AG09309 (cell line): ENCODE results near the gene ANTXR2.

ENCODE experiments used
- DNase-seq: peaks from one replicate; pipeline ENCODE4 v3.0.0-alpha.2; 2010; ENCODE audit warnings: low read depth
- H3K4me3 ChIP-seq: 2 replicates; pipeline ENCODE4 v1.5.1; 2011; ENCODE audit warnings: mild to moderate bottlenecking, low read depth, low read length, moderate library complexity; ENCODE audit not compliant: control insufficient read depth
- TF ChIP-seq, protein P1 (sequence below): IDR thresholded peaks from 2 replicates; pipeline ENCODE4 v1.5.1; 2011; ENCODE audit warnings: mild to moderate bottlenecking, low read depth, low read length, inconsistent platforms; ENCODE audit not compliant: insufficient read depth, control insufficient read depth; ENCODE audit errors: missing control alignments

The ANTXR2 gene

DNA sequence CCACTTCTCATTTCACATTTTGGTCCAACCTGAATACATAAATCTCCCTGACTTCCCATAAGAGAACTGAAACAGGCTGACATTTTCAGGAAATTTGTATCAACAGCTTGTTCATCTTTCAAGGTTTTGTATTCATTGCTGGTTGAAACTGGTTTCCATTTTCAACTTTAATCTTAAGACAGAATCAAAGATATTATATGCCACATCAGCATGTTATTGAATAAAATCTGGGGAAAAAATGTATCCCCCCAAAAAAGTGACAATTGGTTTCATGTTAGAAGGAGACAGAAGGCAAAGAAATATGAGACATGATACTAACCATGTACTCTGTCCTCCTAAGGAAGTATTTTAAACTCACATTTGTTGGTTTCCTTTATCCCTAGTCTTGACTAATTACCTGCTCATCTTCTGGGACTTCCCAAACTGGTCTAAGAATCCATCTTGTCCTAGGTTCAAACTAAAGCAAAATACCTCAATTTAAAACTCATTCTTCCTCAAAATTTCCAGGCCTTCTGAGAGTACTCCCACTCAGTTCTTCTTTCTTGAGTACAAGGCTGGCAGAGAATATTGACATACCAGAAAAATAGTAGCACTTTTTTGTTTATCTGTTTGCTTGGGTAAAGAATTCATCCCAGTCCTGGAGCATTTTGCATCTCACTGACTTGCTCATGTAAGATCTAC is 3.1 kb upstream of the ANTXR2 start:
- TF ChIP-seq, protein P1, sequence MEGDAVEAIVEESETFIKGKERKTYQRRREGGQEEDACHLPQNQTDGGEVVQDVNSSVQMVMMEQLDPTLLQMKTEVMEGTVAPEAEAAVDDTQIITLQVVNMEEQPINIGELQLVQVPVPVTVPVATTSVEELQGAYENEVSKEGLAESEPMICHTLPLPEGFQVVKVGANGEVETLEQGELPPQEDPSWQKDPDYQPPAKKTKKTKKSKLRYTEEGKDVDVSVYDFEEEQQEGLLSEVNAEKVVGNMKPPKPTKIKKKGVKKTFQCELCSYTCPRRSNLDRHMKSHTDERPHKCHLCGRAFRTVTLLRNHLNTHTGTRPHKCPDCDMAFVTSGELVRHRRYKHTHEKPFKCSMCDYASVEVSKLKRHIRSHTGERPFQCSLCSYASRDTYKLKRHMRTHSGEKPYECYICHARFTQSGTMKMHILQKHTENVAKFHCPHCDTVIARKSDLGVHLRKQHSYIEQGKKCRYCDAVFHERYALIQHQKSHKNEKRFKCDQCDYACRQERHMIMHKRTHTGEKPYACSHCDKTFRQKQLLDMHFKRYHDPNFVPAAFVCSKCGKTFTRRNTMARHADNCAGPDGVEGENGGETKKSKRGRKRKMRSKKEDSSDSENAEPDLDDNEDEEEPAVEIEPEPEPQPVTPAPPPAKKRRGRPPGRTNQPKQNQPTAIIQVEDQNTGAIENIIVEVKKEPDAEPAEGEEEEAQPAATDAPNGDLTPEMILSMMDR: no peak
- no peak overlapping the region for H3K4me3 ChIP-seq
- DNase-seq: no peak

DNA sequence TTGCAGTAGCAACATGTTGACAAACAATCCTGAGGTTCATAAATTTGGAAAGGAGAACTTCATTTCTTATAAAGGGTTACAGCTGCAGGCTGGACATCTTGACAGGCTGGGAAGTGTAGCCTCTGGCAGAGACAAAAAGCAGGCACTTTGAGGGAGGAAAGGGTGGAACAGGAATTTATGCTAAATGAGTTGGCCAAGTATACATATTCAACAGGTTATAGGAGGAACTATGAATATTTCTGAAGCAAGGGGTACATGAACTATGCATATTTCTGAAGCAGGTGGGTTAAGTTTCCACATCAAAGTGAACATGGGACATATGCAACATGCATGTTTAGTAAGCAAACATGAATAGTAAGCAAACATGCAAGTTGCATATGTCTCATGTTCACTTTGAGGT is 1.6 kb upstream of the ANTXR2 start:
- TF ChIP-seq, protein P1: no peak
- DNase-seq: no peak
- H3K4me3 ChIP-seq: no peak overlapping the region

DNA sequence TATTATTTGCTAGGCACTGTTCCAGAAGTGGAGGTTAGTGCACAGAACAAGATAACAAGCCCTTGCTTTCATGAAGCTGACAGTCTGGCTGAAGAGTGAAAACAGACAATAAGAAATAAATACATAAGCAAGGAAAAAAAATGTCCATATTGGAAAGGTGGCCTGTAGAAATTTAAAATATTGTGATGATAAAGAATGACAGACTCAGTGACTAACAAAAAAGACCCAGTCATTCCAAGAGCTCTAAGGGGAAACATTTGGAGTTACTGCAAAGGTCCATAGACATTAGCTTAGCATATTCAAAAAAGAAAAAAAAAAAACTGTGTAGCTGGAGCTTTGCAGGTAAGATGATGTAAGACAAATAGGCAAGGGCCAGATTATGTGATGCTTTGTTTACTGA is 1.0 kb upstream of the ANTXR2 start:
- H3K4me3 ChIP-seq: no peak overlapping the region
- DNase-seq: no peak
- TF ChIP-seq, protein P1: no peak

DNA sequence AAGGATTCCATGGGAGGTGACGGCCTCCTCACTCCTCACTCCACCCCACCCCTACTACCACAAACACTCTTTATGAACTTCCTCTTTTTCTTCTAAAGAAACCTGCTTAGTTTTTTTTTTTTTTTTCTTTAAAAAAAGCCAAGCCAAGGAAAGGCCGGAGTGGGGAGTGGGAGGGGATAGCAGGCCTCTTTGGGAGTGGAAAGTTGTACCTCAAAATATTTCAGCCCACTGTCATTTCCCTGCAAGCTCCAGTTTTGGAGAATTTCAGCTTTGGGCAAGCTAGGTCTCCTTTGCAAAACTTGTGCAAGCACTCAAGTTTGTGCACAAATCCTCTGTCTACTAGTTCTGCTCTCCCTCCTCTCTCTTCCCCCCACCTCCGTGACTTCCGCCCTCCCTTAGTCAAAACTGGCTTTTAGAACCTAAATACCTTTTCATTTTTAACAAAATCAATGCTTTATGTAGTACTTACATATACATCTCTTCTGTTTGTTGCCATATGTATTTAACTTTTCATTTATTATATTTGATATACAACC is 512 bp upstream of the ANTXR2 start:
- H3K4me3 ChIP-seq: peak overlapping the region; percentile 96
- no peak for DNase-seq
- TF ChIP-seq, protein P1: no peak

DNA sequence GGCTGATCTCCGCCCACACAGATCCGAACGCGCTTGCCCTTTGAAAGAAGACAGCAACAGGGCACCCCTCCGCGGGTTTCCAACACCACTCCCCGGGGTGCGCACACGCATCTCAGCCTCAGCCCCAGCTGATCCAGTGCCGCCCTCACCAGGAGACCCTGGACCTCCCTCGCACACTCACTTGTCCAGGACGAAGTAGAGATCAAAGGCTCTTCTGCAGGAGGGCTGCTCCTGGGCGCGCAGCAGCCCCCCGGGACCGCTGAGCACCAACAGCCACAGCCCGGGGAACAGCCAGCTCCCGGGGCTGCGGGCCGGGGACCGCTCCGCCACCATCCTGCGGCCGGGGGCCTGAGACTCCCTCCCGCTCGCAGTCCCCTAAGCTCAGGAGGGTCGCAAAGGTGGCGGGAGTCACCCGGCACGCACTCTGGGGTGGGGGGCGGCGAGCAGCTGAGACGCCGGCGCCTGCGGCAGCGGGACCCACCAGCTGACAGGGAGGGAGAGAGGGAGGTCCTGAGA is 743 bp downstream of the ANTXR2 start:
- TF ChIP-seq, protein P1: no peak
- no peak for DNase-seq
- peak overlapping the region; percentile 96 for H3K4me3 ChIP-seq

DNA sequence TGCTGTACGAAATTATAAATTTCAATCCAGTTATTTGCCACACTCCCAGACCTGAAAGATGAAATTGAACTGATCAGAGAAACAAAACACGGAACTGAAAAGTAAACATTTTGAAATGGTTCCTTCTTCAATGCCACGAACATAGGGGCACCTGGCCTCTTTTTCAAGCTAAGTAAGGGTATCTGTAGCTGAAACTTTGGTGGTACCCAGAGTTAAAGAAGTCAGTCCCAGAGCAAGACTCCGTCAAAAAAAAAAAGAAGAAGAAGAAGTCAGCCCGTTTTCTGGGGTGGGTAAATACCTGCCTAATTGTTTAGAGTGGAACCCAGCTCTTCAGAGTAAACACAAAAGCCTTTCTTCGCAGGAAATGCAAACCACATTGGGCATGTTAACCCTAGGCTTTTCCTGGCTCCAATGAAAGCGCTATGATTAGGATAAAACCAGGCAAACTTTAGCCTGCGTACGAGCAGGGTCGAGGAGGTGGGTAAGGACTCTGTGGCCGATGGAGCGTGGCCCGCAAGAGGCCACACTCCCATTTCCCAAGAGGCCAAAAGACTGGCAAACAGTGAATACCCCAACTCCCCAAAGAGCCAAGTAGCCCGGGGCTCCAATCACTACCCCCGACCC is 1.3 kb downstream of the ANTXR2 start:
- peak overlapping the region; percentile 96 for H3K4me3 ChIP-seq
- TF ChIP-seq, protein P1: no peak
- DNase-seq: no peak
